Colonic mucosa (tissue), 4 donors: ENCODE data around the gene FOSL2. TPM values are rescaled to one million over a fixed set of nuclear protein-coding genes. Genes with fewer than 3 reads are reported as not detected.

Experiments
- DNase-seq: peaks from one replicate; pipeline ENCODE4 v3.0.0-alpha.2; 2020
- H3K27ac ChIP-seq: fragments of 200-600 bp; one replicate; pipeline ENCODE4 v1.8.0; 2021
- H3K27me3 ChIP-seq: fragments of 200-600 bp; one replicate; pipeline ENCODE4 v1.8.0; 2021
- H3K36me3 ChIP-seq: fragments of 200-600 bp; one replicate; pipeline ENCODE4 v1.8.0; 2021
- H3K4me1 ChIP-seq: fragments of 200-600 bp; one replicate; pipeline ENCODE4 v1.8.0; 2021; ENCODE audit warnings: mild to moderate bottlenecking
- H3K4me3 ChIP-seq: fragments of 200-600 bp; one replicate; pipeline ENCODE4 v1.8.0; 2021
- H3K9ac ChIP-seq, 2 donors: one replicate each; pipeline ENCODE4 v1.7.0; 2013; ENCODE audit warnings: control low read depth in 2 of 2, low read depth in 2 of 2, low read length in 2 of 2
- H3K9me3 ChIP-seq: fragments of 200-600 bp; one replicate; pipeline ENCODE4 v1.8.0; 2021
- intact Hi-C: fragments of 100-400 bp; cut with DNase I; formaldehyde crosslinking; loops from one replicate; pipeline ENCODE4 v1.14.1; 2022
- total RNA-seq, 2 donors: library from RNA; stranded (reverse); fragmentation: NEBNext Ultra II Directional in 1 of 2; extraction: Animal tissue kit (Norgen Biotek cat#: 25700) in 1 of 2; gene quantifications; one replicate each; pipeline ENCODE4 v1.2.1, GENCODE V29; 2021
- TF ChIP-seq, protein P1 (sequence below): fragments of 200-600 bp; IDR thresholded peaks from one replicate; pipeline ENCODE4 v1.8.0; 2022; ENCODE audit warnings: antibody characterized with exemption, mild to moderate bottlenecking
- donor health status: healthy.
- donor health status: DM: no; HTN: no; CAD: no.
- donor health status: DM: no; HTN: no; CAD: no.

Gene FOSL2
- total RNA-seq, 2 donors from 2014 or later: 74.2 to 142 TPM

DNA sequence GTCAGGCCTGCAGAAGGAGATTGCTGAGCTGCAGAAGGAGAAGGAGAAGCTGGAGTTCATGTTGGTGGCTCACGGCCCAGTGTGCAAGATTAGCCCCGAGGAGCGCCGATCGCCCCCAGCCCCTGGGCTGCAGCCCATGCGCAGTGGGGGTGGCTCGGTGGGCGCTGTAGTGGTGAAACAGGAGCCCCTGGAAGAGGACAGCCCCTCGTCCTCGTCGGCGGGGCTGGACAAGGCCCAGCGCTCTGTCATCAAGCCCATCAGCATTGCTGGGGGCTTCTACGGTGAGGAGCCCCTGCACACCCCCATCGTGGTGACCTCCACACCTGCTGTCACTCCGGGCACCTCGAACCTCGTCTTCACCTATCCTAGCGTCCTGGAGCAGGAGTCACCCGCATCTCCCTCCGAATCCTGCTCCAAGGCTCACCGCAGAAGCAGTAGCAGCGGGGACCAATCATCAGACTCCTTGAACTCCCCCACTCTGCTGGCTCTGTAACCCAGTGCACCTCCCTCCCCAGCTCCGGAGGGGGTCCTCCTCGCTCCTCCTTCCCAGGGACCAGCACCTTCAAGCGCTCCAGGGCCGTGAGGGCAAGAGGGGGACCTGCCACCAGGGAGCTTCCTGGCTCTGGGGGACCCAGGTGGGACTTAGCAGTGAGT, 19.4 kb downstream of the FOSL2 start:
- no peak overlapping the region for H3K4me3 ChIP-seq
- no peak overlapping the region for H3K9ac ChIP-seq
- DNase-seq: no peak
- H3K36me3 ChIP-seq: peaks cover 39% of the 10 kb centered on the region
- TF ChIP-seq, protein P1, sequence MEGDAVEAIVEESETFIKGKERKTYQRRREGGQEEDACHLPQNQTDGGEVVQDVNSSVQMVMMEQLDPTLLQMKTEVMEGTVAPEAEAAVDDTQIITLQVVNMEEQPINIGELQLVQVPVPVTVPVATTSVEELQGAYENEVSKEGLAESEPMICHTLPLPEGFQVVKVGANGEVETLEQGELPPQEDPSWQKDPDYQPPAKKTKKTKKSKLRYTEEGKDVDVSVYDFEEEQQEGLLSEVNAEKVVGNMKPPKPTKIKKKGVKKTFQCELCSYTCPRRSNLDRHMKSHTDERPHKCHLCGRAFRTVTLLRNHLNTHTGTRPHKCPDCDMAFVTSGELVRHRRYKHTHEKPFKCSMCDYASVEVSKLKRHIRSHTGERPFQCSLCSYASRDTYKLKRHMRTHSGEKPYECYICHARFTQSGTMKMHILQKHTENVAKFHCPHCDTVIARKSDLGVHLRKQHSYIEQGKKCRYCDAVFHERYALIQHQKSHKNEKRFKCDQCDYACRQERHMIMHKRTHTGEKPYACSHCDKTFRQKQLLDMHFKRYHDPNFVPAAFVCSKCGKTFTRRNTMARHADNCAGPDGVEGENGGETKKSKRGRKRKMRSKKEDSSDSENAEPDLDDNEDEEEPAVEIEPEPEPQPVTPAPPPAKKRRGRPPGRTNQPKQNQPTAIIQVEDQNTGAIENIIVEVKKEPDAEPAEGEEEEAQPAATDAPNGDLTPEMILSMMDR: no peak
- H3K27ac ChIP-seq: no peak overlapping the region
- H3K27me3 ChIP-seq: no peaks in the 10 kb centered on the region
- H3K9me3 ChIP-seq: no peaks in the 10 kb centered on the region
- intact Hi-C loops: no loop called here
- H3K4me1 ChIP-seq: peaks cover 17% of the 10 kb centered on the region

GRCh38 chr2:28412625-28413151, 20.0 kb downstream of the FOSL2 start:
- no peaks in the 10 kb centered on the region for H3K9me3 ChIP-seq
- H3K4me1 ChIP-seq: peaks cover 17% of the 10 kb centered on the region
- H3K27me3 ChIP-seq: no peaks in the 10 kb centered on the region
- TF ChIP-seq, protein P1: no peak
- no peak overlapping the region for H3K9ac ChIP-seq
- H3K27ac ChIP-seq: peak overlapping the region; percentile 15
- intact Hi-C loops: no loop called here
- H3K36me3 ChIP-seq: peaks cover 33% of the 10 kb centered on the region
- H3K4me3 ChIP-seq: no peak overlapping the region
- DNase-seq: no peak

- Histone ChIP-seq H3K4me3 (no peak overlapping the region), H3K4me1 (peaks cover 13% of the 10 kb centered on the region), H3K36me3 (peaks cover 32% of the 10 kb centered on the region), H3K27ac (peak overlapping the region; percentile 15), H3K9ac (peak overlapping the region in 1 of 2 donors; percentile 29), H3K9me3 (no peaks in the 10 kb centered on the region), H3K27me3 (no peaks in the 10 kb centered on the region)
- peak; percentile 65 for DNase-seq
- intact Hi-C loops: no loop called here
- TF ChIP-seq, protein P1: no peak
Measured at GRCh38 chr2:28413152-28413898, 20.7 kb downstream of the FOSL2 start.

DNA sequence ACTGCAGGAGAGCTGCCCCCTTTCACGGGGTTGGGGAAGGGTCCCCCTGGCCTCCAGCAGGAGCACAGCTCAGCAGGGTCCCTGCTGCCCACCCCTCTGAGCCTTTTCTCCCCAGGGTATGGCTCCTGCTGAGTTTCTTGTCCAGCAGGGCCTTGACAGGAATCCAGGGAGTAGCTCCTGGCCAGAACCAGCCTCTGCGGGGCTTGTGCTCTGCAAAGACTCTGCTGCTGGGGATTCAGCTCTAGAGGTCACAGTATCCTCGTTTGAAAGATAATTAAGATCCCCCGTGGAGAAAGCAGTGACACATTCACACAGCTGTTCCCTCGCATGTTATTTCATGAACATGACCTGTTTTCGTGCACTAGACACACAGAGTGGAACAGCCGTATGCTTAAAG, 21.2 kb downstream of the FOSL2 start:
- no peaks in the 10 kb centered on the region for H3K9me3 ChIP-seq
- peaks cover 32% of the 10 kb centered on the region for H3K36me3 ChIP-seq
- no peaks in the 10 kb centered on the region for H3K27me3 ChIP-seq
- H3K4me3 ChIP-seq: no peak overlapping the region
- DNase-seq: no peak
- H3K9ac ChIP-seq: peak overlapping the region; percentile 29 to 44
- peaks cover 13% of the 10 kb centered on the region for H3K4me1 ChIP-seq
- TF ChIP-seq, protein P1: no peak
- intact Hi-C loops: no loop called here
- peak overlapping the region; percentile 15 for H3K27ac ChIP-seq

GRCh38 chr2:28414583-28414982, 21.9 kb downstream of the FOSL2 start:
- no peak for DNase-seq
- peaks cover 13% of the 10 kb centered on the region for H3K4me1 ChIP-seq

More at GRCh38 chr2:28414583-28414982, 21.9 kb downstream of the FOSL2 start:
- Histone ChIP-seq H3K27me3 (no peaks in the 10 kb centered on the region), H3K9ac (no peak overlapping the region), H3K4me3 (no peak overlapping the region), H3K36me3 (peaks cover 32% of the 10 kb centered on the region), H3K9me3 (no peaks in the 10 kb centered on the region), H3K27ac (no peak overlapping the region)
- intact Hi-C loops: no loop called here
- TF ChIP-seq, protein P1: no peak
